ENCODE results near the gene PLOD3.

Gene PLOD3

GRCh38 chr7:101179117-101179516 is 38.3 kb downstream of the PLOD3 start:
- DNase-seq (ENCODE audit: low read depth): no peak
- no peak for TF ChIP-seq CTCF (IDR thresholded peaks at IDR 0.05; ENCODE audit: insufficient read depth, low read depth, low read length, missing control alignments)
- no peak overlapping the region for H3K4me3 ChIP-seq (ENCODE audit: low read length)

GRCh38 chr7:101177644-101178043 is 39.7 kb downstream of the PLOD3 start:
- no peak overlapping the region for H3K4me3 ChIP-seq (ENCODE audit: low read length)
- TF ChIP-seq CTCF (IDR thresholded peaks at IDR 0.05; ENCODE audit: insufficient read depth, low read depth, low read length, missing control alignments): no peak
- DNase-seq (ENCODE audit: low read depth): no peak

GRCh38 chr7:101175664-101176063 is 41.7 kb downstream of the PLOD3 start:
- H3K4me3 ChIP-seq (ENCODE audit: low read length): no peak overlapping the region
- DNase-seq (ENCODE audit: low read depth): no peak
- no peak for TF ChIP-seq CTCF (IDR thresholded peaks at IDR 0.05; ENCODE audit: insufficient read depth, low read depth, low read length, missing control alignments)

- no peak for TF ChIP-seq CTCF (IDR thresholded peaks at IDR 0.05; ENCODE audit: insufficient read depth, low read depth, low read length, missing control alignments)
- no peak for DNase-seq (ENCODE audit: low read depth)
- no peak overlapping the region for H3K4me3 ChIP-seq (ENCODE audit: low read length)
Measured at GRCh38 chr7:101174322-101174854, 43.0 kb downstream of the PLOD3 start.

- TF ChIP-seq CTCF (IDR thresholded peaks at IDR 0.05; ENCODE audit: insufficient read depth, low read depth, low read length, missing control alignments): no peak
- peak; percentile 72 for DNase-seq (ENCODE audit: low read depth)
- H3K4me3 ChIP-seq (ENCODE audit: low read length): no peak overlapping the region
Measured at GRCh38 chr7:101173752-101174244, 43.6 kb downstream of the PLOD3 start.

GRCh38 chr7:101172854-101173751 is 44.3 kb downstream of the PLOD3 start:
- TF ChIP-seq CTCF (IDR thresholded peaks at IDR 0.05; ENCODE audit: insufficient read depth, low read depth, low read length, missing control alignments): no peak
- peak; percentile 74 for DNase-seq (ENCODE audit: low read depth)
- no peak overlapping the region for H3K4me3 ChIP-seq (ENCODE audit: low read length)

Measured in epithelial cell of esophagus (primary cell).